GM11168 (cell line): Measurements from ENCODE around the gene FRAS1.
"Not testable (repeated sequence)": the region's sequence is repeated elsewhere in the genome, so short reads cannot be mapped to it uniquely, and the experiment has no call there.

Source experiments
- in situ Hi-C: fragments of 300-500 bp; cut with MboI; formaldehyde crosslinking; loops from one replicate; pipeline ENCODE4 v1.12.0; 2022; ENCODE audit warnings: low sequenced_read_pairs; ENCODE audit not compliant: unreplicated experiment

The FRAS1 gene

DNA sequence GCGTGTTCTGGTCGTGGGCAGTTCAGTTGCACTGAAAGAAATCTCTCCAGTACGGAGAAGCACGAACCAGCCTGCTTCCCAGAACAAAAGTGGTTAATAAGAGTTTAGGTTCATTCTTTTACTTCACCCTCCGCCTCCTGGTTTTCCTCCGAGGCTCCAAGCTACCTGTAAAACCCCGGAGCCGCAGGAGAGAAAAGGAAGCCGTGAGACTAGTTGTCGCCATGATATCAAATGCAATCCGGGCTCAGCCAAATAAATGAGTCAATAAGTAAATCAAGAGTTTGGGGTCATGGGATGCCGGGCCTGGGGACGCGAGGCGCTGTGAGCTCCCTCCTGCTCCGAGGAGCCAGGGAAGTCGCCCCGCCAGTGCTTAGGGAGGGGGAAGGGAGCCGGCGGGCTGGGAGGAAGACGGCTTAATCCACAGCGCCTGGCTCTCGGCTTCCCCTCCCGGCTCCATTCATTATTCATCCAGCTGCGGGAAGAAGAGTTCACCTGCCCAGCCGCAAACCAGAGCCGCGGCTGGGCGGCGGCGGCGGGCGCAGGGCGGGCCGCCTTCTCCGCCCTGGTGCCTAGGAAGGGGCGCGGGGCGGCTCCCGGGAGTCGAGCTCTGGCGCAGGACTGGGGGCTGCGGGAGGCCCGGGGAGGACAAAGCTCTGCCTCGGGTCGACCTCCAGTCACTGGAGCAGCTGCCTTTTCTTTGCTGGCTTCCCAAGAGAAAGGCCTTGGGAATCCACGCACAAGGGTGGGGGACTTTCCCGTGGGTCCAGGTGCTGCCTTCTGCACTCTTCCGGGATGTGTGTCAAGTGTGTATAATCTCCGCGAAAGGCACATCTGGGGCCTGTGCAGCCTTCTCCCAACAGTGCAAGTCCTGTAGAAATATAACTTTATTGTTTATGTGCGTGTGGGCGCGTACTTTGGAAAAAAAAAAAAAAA lies 1.7 kb downstream of the FRAS1 start:
- in situ Hi-C loops, result no loop called here

DNA sequence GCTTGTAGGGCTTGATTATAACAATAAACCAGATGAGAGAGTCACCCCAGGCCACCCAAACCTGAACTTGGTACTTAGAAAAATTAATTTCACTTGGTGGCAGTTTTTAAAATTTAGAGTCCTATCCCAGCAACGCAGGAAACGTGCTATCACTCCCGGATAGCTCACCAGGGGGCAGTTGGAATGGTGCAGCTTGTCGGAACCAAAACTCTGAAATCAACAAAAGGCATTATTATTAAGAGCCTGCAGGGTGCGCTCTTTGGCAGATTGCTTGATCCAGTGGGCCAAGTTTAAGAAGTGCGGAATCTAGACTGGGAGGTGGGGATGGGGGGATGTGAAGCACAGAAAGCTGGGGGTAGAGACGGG lies 2.4 kb downstream of the FRAS1 start:
- in situ Hi-C loops, result no loop called here

DNA sequence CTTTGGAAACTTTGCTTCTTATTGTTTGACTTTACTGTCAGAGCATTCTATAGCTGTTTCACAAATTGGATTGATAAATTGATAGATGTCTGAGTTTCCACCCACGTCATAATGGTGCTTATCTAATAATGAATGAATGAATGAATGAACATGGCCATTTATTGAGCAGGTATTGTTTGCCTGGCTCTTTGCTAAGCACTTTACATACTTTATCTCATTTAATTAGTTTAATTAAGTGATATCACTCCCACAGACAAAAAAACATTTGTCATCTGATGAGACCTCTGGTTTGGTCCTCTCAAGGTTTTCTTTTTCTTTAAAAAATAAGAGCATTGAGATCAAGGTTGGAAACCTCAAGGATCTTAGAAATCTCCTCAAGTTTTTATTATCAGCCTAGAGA lies 2.8 kb downstream of the FRAS1 start:
- in situ Hi-C loops, result no loop called here

DNA sequence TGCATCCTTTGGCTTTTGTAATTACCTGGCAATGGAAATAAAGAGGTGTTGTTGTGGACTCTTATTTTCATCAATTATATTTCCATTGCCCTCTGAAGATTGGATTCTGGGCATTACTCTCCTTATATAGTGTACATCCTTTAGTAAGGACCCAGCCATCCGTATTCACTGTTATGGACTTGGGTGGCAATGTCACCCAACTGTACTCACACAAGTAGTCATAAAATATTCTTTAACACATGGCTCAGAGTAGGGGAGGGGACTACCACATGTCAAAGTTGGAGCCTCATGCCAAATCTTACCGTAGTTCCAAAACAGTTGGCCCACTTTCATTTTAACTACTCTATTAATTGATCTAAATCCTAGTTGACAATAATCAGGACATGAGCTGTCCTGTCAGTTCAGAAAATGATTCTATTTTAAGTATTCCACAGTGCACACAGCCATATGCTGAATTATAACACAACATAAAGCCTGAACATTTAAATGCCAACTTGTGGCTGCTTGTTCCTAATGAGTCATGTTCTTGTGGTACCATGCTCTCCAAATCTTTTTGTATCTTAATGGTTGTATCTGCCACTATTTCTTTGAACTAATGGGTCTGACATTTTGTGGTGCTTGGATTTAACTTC lies 4.9 kb downstream of the FRAS1 start:
- in situ Hi-C loops, result no loop called here

DNA sequence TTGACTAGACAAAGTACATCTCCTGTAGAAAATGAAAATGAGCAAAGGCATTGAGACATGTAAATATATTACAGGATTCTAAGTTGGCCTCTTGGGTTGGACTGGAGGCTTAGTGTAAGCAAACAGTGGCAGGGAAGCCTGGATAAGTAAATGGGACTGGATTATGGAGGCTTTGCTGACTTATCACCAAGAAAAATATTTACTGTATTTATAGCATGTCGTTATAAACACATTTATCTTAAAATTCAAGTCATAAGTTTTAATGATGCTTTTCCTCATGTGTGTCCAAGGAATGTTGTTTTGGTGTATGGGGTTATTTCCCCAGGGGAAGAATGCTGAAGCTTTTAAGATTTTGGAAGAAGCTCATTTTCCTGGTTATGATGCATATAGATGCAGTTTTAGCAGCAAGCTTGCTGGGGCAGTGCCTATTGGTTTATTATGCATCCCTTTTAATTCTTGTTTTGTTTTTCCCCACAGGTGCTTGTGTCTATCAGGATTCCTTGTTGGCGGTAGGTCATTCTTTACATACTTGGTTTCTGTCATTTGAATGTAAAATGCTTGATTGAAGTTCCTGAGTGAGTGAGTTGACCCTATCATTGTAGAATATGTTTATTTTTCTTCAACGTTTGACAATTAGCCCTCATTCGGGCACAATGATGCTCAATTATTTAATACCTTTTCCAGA lies 8.5 kb downstream of the FRAS1 start:
- in situ Hi-C loops, result no loop called here

DNA sequence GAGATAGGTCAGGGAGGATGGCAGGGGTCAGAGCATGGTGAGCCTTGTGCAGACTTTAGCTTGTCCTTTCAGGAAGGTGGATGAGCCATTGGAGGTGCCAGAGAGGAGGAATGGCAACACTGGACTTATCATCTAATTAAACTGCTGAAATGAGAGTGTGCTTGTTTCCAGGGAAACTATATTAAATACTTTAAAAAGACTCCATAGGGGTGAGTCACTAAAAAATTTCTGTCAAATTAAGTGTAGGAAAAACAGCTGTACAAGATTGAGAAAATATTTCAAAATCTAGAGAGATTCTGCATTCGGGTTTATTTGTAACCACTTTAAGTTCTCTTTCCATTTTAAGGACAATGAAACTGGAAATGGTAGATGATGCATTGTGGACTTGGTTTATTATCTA lies 11.4 kb downstream of the FRAS1 start:
- in situ Hi-C loops, result no loop called here

DNA sequence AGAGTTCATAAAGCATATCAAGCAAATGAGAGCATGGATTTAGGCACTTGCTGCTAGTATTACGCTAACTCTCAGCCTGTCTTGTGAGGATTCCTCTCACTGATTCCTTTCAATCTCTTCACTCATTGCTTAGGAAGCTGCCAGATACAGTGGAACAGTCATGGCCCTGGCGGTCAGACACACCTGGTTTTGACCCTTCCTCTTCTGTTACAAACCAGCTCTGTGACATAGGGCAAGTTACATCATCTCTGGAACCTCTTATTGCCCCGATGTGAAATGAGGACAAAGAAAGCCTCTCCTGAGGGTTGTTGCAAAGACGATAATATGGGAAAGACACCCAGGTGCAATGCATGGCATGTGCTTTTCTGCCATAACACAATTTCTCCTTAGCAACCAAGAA lies 12.2 kb downstream of the FRAS1 start:
- in situ Hi-C loops, result no loop called here

DNA sequence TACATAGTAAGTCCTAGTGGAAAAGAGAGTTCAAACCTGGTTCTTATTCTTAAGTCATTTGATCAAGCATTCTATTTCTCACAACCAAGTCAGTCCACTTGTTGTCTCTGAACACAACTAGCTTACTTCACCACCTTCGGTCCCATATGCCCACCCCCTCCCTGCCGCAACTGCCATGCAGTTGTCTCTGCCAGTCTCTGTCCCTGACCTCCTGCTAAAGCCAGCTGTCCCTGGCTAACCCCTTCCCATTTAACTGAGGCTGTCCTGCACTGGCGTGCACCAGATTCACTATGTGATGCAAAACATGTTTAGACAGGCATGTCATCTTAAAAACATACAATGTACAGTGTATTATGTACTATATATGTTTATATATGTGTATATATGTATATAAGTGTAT lies 12.7 kb downstream of the FRAS1 start:
- in situ Hi-C loops, result no loop called here

DNA sequence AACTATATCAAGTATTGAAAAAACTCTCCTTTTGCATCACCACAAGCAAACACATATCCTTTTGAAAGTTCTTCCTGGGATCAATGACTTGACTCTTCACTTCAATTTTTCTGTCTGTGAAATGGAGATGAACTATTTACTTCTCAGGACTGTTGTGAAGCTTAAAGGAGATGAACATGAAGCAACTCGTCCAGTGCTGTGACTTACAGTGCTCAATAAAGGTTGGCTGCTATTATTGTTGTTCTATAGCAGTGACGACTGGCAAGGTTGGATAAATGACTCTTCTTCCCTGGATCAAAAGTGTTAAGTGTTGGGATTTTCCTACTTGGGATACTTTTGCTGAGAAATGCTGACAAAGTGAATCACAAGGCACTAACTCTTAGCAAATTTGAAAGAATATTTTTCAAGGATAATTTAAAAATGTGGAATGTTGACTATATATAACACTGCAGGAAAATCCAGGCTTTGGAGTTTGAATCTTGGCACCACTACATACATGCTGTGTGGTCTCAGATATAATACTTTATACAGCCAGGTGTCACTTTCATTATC lies 13.7 kb downstream of the FRAS1 start:
- in situ Hi-C loops, result no loop called here

DNA sequence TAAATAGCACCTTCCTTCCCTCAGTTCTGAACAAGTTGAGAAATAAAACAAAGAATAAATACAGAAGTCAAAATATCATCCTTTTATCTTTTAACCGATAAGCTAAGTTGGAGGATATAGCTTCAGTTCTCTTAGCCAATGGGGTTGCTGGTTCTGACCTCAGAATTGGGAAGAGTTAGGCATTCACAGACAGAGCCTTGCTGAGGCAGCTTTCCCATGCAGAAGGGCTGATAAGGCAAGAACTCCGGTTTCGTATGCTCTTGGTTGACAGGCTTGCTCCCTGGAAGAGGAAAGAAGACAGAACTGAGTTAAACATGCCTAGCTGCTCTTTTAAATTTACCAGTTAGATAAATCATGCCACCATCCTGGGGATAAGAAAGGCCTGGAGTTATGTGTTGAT lies 17.6 kb downstream of the FRAS1 start:
- in situ Hi-C loops, result no loop called here

DNA sequence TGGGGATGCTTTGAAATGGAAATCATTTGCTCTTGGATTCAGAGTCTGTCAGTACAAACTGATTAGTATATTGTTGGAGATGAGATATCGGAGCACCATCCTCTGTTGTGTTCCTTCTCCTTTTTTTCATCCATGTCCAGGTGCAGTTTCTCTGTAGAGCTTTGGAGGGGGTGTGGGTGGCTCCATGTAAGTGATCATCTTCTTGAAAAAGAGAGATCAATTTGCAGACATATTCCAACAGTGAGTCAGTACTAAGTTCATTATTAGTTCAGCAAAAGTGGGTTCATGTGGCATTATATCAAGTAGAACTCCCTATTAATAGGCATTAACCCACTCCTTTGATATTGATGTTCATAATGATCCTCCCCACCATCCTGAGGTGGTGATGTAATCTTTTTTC lies 18.9 kb downstream of the FRAS1 start:
- in situ Hi-C loops, result no loop called here

DNA sequence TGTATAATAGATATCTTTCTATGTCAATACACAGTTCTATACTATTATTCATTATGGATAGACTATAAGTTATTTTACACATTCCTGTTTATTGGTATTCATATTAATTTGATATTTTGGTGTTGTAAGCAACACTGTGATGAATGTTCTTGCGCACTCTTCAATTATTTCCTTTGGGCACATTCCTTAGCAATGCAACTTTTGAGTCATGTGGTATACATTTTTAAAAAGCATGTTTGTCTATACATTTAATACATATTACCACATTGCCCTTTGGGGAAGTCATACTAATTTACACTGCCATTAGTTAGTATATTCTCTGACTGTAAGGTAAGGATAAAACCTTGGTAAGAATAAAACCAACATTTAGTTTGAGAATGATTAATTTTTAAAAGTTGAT lies 21.0 kb downstream of the FRAS1 start:
- in situ Hi-C loops, result no loop called here

DNA sequence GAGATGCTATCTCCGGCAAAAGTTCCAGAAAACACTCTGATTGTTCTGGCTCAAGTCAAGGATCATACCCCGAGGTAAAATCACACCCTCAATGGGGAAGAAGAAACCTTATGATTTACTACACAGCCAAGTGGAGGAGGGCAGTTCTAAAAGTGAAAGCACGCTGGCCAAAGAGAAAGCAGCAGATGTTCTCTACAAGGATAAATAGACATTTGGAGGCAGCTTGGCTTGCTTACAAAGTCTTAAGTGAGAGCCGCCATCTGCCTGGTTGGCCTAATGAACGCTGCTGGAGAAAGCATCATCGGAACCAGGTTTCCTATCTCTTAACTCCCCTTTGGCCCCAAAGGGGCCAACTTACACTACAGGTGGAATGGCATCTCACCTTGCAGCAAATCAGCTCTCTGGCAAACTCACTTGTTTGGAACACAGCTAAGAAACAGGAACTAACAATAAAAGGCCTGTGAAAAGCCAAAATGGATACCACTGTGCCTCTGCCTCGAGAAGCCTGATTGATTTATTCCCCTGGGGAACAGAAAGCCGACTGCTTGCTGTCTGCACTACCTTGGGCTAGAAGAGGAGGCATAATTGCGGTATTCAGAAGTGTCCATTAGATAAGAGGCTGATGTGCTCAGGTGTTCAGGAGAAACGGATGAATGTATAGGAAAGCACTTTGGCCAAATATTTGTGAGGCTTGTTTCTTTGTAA lies 22.8 kb downstream of the FRAS1 start:
- in situ Hi-C loops, result no loop called here

DNA sequence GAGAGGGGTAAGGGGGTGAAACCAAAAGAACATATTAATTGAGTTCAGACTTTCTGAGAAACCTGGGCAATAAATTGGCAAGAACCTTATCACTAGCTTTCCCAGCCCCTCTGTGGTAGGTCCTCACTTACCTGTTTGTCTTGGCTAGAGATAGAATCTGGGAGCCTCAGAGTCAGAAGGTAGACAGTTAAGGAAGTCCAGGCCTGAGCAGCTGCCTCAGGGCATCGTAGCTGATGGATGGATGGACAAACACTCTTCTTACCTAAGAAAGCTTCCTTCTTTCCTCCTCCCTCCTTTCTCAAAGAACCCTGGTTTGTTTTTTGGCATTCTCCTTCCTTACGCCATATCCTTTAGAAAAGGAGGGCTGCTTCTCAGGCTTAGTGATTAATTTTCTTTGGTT lies 24.4 kb downstream of the FRAS1 start:
- in situ Hi-C loops, result no loop called here

DNA sequence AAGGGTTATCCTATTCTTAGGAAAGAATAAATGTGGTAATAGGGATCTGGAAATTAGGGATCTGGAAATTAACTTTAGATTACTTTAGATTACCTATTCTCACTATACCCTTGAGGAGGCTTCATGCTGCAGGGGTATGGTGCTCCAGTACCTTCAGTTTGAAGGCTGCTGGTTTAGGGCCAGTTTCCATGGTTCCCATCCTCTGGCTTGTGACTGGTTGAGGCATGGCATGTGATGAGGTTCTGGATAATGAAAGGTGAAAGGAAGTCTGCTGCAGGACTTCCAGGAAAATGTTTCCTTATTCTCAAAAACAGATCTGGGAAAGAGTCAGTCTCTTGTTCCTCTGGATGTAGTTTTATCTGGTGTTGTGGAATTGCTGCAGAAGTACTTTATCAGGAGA lies 25.9 kb downstream of the FRAS1 start:
- in situ Hi-C loops, result no loop called here

DNA sequence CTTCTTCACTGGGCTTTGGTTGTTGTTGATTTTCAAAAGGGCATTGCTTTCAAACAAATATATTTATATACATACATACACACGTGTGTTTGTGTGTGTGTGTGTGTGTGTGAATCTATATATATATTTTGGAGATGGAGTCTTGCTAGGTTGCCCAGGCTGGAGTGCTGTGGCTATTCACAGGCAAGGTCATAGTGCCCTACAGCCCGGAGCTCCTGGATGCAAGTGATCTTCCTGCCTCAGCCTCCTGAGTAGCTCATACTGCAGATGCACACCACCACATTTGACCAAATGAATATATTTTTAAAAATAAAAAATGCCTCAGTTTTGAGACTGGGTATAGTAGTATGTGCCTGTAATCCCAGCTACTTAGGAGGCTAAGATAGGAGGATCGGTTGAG lies 34.4 kb downstream of the FRAS1 start:
- in situ Hi-C loops, result no loop called here

DNA sequence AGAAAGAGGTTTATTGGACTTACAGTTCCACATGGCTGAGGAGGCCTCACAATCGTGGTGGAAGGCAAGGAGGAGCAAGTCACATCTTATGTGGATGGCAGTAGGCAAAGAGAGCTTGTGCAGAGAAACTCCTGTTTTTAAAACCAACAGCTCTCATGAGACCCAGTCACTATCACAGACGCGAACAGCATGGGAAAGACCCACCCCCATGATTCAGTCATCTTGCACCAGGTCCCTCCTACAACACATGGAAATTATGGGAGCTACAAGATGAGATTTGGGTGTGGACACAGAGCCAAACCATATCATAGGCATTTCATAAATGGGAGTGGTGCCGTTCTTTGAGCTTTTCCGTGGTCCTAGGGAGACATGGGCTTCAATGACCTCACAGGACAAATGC lies 35.2 kb downstream of the FRAS1 start:
- in situ Hi-C loops, result not testable (repeated sequence)

DNA sequence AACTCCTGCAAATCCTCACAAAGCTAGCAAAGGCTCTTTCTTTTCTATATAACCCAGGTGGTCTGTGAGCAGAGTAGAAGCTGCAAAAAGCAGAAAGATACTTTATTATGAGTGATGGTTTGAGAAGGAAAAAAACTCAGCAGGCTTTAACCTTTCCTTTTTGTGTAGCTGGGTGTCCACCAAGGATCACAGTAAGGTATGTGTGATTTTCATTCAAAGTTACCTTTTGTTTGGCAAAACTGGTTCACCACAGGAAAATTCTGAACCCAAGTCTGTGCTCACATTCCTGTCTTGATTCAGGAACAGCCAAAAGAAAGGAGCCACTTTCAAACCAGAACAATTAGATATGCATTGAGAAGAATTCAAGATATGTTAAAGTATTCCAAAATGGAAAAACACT lies 35.7 kb downstream of the FRAS1 start:
- in situ Hi-C loops, result no loop called here

DNA sequence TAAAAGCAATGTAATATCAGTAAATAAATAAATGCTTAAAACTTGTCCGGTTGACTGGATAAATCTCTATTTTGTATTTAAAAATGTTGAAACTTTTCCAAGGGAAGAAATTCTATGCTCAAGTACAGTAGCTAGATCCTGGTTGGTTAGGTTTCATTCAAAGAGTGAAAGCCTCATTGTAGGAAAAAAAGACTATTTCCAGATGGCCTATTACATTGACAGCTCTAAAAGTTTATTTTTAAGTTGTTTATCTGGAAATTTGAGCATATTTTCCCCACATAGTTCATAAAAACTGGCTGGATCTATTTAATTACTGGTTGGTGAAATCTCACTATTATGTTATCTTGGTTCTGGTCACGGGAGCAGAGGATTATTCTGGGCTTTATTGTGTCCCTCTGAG lies 38.0 kb downstream of the FRAS1 start:
- in situ Hi-C loops, result no loop called here

DNA sequence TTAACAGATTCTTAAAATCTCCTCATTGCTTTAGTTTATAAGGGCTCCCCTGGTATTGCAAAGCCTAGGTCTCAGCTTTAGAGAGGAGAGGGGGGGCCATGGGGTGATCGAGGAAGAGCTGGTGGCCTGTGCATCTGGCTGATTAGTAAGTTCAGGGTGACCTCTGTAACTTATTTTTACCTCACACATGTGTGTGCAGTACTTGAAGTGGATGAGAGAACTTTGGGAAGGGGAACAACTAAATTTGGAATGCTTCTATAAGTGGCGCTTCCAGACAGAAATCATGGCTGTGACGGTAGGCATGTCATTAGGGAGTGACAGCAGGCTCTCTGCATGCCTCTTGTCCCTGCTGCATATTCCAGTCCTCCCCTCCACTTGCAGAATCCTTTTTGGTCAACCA lies 41.9 kb downstream of the FRAS1 start:
- in situ Hi-C loops, result no loop called here

DNA sequence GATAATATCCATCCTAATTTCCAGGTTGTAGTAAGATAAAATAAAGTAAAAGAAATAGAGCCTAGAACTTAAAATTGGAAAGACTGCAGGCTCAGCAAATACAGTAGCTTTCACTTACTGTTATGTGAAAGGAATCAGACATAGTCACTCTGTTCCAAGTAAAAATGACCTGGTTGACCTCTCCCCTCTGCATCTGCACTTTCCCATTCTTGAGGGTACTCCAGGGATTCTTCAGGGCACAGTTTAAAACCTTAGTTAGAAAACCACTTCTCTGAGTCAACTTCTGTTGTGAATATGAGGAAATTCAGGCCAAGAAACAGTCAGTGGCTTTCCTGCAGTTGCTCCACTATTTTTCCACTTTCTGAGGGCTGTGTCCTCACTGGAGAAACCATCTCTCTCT lies 42.9 kb downstream of the FRAS1 start:
- in situ Hi-C loops, result no loop called here
